ENCODE results near the gene ABHD17A.

Gene ABHD17A

GRCh38 chr19:1905110-1905862, 20.0 kb upstream of the ABHD17A start, which contains the start of the genes ADAT3 and SCAMP4:
TSS of gene ADAT3 (plus strand) at chr19:1905399. CDS start at chr19:1912048, 6,649 bp downstream.
TSS of gene SCAMP4 (plus strand) at chr19:1905399. CDS start at chr19:1915020, 9,621 bp downstream.
- Histone ChIP-seq H3K4me3 (ENCODE audit: low read depth, low read length) (peak within 1 kb of the TSS; percentile 72), H3K27me3 (replicated peaks) (no peaks in the 10 kb centered on the region), H3K27ac (peak within 1 kb of the TSS; percentile 64), H3K36me3 (replicated peaks) (no peaks in the 10 kb centered on the region)
- in situ Hi-C loops (cut with HindIII; ENCODE audit: low pct_ligation_motif_present, low sequenced_read_pairs) = no loop called here
- peak; percentile 98 for DNase-seq
- TF ChIP-seq CTCF (IDR thresholded peaks at IDR 0.05; ENCODE audit: low read depth, low read length, missing control alignments) = no peak

DNA sequence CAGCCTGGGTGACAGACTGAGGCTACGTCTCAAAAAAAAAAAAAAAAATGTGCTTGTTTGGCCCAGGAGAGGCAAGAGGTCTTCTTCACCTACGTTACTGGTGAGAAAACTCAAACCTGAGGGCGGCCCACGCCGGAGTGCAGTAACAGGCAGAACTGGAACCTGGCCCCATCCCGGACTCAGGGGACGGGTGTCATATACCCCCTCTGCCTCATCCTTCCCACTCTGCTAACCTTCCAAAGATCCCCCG, 19.5 kb upstream of the ABHD17A start:
- Histone ChIP-seq H3K27me3 (replicated peaks) (no peaks in the 10 kb centered on the region), H3K36me3 (replicated peaks) (no peaks in the 10 kb centered on the region), H3K4me3 (ENCODE audit: low read depth, low read length) (peak overlapping the region; percentile 9), H3K27ac (no peak overlapping the region)
- in situ Hi-C loops (cut with HindIII; ENCODE audit: low pct_ligation_motif_present, low sequenced_read_pairs) = no loop called here
- no peak for TF ChIP-seq CTCF (IDR thresholded peaks at IDR 0.05; ENCODE audit: low read depth, low read length, missing control alignments)
- no peak for DNase-seq

GRCh38 chr19:1902923-1903322, 17.6 kb upstream of the ABHD17A start:
- in situ Hi-C loops (cut with HindIII; ENCODE audit: low pct_ligation_motif_present, low sequenced_read_pairs) = no loop called here
- TF ChIP-seq CTCF (IDR thresholded peaks at IDR 0.05; ENCODE audit: low read depth, low read length, missing control alignments) = no peak
- Histone ChIP-seq H3K4me3 (ENCODE audit: low read depth, low read length) (no peak overlapping the region), H3K36me3 (replicated peaks) (no peaks in the 10 kb centered on the region), H3K27me3 (replicated peaks) (no peaks in the 10 kb centered on the region), H3K27ac (no peak overlapping the region)
- DNase-seq = no peak

GRCh38 chr19:1901940-1902404, 16.7 kb upstream of the ABHD17A start:
- H3K4me3 ChIP-seq (ENCODE audit: low read depth, low read length) = no peak overlapping the region
- in situ Hi-C loops (cut with HindIII; ENCODE audit: low pct_ligation_motif_present, low sequenced_read_pairs) = no loop called here

GRCh38 chr19:1896508-1896907, 11.2 kb upstream of the ABHD17A start:
- Histone ChIP-seq H3K36me3 (replicated peaks) (no peaks in the 10 kb centered on the region), H3K27ac (no peak overlapping the region), H3K27me3 (replicated peaks) (no peaks in the 10 kb centered on the region), H3K4me3 (ENCODE audit: low read depth, low read length) (no peak overlapping the region)
- DNase-seq = no peak
- in situ Hi-C loops (cut with HindIII; ENCODE audit: low pct_ligation_motif_present, low sequenced_read_pairs) = no loop called here
- TF ChIP-seq CTCF (IDR thresholded peaks at IDR 0.05; ENCODE audit: low read depth, low read length, missing control alignments) = no peak

More at GRCh38 chr19:1901940-1902404, 16.7 kb upstream of the ABHD17A start:
- no peaks in the 10 kb centered on the region for H3K36me3 ChIP-seq (replicated peaks)
- no peak for TF ChIP-seq CTCF (IDR thresholded peaks at IDR 0.05; ENCODE audit: low read depth, low read length, missing control alignments)
- no peak overlapping the region for H3K27ac ChIP-seq
- no peaks in the 10 kb centered on the region for H3K27me3 ChIP-seq (replicated peaks)
- DNase-seq = no peak

- Histone ChIP-seq H3K27ac (no peak overlapping the region), H3K27me3 (replicated peaks) (no peaks in the 10 kb centered on the region), H3K4me3 (ENCODE audit: low read depth, low read length) (no peak overlapping the region), H3K36me3 (replicated peaks) (no peaks in the 10 kb centered on the region)
- DNase-seq = no peak
- TF ChIP-seq CTCF (IDR thresholded peaks at IDR 0.05; ENCODE audit: low read depth, low read length, missing control alignments) = no peak
- in situ Hi-C loops (cut with HindIII; ENCODE audit: low pct_ligation_motif_present, low sequenced_read_pairs) = no loop called here
These were observed 8.5 kb upstream of the ABHD17A start for GRCh38 chr19:1893791-1894190.

All from brain microvascular endothelial cell (primary cell).